ENCODE data around the gene SAP30L.
A peak's percentile ranks its signal among the peaks of the same experiment; 100 is the strongest.

SAP30L gene

GRCh38 chr5:154419236-154419635 is 26.6 kb upstream of the SAP30L start:
- no peak for DNase-seq (ENCODE audit: low spot score)

GRCh38 chr5:154421868-154422267 is 23.9 kb upstream of the SAP30L start:
- no peak for DNase-seq (ENCODE audit: low spot score)

- no peak for DNase-seq (ENCODE audit: low spot score)
These were observed 23.5 kb upstream of the SAP30L start for GRCh38 chr5:154422298-154422697.

- no peak for DNase-seq (ENCODE audit: low spot score)
These were observed 17.6 kb upstream of the SAP30L start for GRCh38 chr5:154428208-154428607.

DNA sequence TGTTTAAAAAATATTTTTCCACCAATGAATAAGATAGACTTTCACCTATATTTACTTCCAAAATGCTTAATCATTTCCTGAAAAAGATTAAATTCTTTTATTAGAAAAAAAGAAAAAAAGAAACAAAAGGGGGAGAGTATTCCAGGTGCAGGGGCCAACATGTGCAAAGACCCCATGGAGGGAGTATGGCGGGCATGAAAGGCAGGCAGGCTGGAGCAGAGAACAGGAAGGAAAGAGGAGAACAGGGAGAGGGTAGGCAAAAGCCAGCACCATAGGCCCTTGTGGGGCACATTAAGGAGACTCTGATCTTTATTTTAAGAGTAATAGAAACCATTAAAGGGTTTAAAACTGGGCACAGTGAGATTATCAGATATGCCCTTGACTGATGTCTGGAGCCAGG is 16.5 kb upstream of the SAP30L start:
- no peak for DNase-seq (ENCODE audit: low spot score)

DNA sequence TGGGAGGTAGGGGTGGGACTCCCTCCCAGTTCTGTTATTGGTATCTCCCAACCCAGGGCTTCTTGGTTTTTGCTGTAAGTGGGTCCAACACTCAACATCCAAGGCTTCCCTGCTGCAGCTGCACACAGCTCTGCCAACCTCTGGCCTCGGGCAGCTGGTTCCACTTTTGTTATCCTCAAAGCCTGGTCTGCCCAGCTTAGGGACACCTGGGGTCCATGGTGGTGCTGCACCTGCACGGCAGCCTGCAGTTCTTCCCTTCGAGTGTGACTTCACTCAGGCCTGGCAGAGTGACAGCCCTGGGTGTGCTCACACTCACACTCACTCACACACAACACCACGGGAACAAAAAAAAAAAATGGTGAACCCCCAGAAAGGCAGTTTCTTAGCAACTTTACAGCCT is 15.3 kb upstream of the SAP30L start:
- no peak for DNase-seq (ENCODE audit: low spot score)

- no peak for DNase-seq (ENCODE audit: low spot score)
These were observed 14.7 kb upstream of the SAP30L start for GRCh38 chr5:154430961-154431630.

- DNase-seq (ENCODE audit: low spot score): no peak
These were observed 10.6 kb upstream of the SAP30L start for GRCh38 chr5:154435226-154435625.

DNA sequence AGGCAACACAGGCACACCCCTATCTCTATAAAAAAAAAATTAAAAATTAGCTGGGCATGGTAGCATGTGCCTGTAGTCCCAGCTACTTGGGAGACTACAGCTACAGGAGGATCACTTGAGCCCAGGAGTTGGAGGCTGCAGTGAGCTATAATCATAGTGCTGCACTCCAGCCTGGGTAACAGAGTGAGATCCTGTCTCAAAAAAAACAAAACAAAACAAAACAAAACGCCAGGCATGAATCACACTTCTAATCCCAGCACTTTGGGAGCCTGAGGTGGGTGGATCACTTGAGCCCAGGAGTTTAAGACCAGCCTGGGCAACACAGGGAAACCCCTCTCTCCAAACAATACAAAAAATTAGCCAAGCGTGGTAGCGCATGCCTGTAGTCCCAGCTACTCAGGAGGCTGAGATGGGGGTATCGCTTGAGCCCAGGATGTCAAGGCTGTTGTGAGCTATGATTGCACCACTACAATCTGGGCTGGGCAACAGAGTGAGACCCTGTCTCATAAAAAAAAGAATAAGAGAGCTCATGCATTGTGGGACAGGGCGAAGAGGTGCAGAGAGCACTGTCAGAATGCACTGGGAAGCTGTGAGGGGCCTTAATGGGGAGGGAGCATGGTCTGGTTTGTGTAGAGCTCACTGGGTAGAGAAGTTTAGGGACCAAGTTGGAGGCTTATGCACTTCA is 8.4 kb upstream of the SAP30L start:
- no peak for DNase-seq (ENCODE audit: low spot score)

DNA sequence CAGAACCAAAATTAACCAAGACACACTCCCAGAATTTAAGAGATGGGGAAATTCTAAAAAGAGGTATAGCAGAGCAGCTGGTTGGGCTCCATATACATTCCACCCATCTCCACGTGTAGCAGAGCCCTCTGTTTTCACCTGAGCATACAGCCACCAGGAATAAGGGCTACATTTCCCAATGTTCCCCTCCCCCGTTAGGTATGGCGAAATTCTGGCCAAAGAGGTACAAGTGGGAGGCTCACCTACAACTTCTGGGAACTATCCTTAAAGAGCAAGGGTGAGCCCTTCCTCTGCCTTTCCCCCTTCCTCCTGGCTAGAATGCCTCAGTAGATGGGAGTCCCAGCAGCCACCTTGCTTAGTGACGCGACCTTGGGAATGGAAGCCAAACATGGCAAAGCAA is 5.3 kb upstream of the SAP30L start:
- no peak for DNase-seq (ENCODE audit: low spot score)

GRCh38 chr5:154442801-154443200 is 3.0 kb upstream of the SAP30L start:
- DNase-seq (ENCODE audit: low spot score): no peak

GRCh38 chr5:154444556-154445421 is 1.0 kb upstream of the SAP30L start:
- DNase-seq (ENCODE audit: low spot score): no peak

GRCh38 chr5:154446195-154447088 is 645 bp downstream of the SAP30L start:
- DNase-seq (ENCODE audit: low spot score): peak; percentile 78

DNA sequence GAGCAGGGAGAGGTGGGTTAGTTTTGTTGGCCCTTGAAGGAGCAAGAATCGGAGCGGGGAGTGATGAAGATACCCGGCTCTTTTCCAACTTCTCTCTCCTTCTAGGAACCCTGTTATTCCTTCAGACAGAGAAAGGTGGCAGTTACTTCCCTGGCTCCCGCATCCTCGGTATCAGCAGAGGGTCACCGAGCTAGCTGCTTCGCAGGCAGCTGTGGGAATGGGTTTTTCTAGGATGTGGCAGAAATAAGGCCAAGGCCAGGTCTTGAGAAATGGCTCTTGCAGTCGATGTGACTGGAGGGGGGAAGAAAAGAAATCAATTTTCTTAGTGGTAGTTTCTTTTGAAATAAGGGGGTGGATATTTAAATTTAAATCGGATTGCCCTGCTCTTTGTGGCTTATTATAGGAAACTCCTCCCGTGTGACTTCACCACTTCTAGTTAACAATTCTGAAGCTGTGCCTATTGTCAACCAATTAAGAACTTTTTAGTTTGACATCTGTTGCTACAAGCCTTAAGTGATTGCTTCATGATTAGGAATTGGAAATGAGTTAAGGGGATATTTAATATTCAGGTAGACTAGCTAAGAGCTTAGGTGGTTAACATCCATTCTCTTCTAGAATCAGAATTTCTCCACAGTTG is 1.4 kb downstream of the SAP30L start:
- DNase-seq (ENCODE audit: low spot score): no peak

GRCh38 chr5:154449786-154450185 is 4.0 kb downstream of the SAP30L start:
- no peak for DNase-seq (ENCODE audit: low spot score)

DNA sequence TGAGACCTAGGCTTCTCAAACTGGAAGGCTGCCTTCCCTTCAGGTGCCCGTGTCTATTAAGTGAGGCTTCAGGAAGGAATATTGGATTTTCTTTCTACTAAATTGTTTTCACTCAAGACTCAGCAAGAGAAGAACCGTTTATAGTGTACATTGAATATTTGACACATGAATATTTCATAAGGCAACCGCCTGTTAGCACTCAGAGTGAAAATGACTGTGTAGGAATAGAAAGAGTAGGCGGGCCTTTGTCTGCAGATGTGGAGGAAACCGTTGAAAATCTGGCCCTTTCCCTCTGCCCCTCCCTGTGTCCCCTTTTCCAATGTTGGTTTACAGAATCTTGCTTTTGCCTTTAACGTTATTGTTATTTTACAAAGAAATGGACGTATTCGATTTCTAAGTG is 6.2 kb downstream of the SAP30L start:
- no peak for DNase-seq (ENCODE audit: low spot score)

- no peak for DNase-seq (ENCODE audit: low spot score)
These were observed 9.8 kb downstream of the SAP30L start for GRCh38 chr5:154455585-154455984.

DNA sequence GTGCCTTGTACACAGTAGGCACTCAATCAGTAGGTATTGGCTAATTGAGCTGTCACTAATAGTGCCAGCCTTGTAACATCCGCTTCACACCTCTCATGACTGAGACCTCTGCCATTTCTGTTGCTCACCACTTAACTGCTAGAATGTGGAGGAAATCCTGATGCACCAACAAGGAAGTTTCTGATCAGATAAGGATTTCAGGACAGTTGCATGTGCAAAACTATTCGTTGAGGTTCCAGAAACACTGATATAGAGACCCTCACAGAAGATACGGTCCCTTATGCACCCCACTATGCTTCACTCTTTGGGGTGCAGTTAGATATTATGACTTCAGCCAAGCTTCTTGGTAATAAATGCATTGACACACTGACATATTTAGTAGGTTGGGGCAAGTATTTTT is 10.7 kb downstream of the SAP30L start:
- no peak for DNase-seq (ENCODE audit: low spot score)

- DNase-seq (ENCODE audit: low spot score): no peak
These were observed 13.2 kb downstream of the SAP30L start for GRCh38 chr5:154459015-154459414.

DNA sequence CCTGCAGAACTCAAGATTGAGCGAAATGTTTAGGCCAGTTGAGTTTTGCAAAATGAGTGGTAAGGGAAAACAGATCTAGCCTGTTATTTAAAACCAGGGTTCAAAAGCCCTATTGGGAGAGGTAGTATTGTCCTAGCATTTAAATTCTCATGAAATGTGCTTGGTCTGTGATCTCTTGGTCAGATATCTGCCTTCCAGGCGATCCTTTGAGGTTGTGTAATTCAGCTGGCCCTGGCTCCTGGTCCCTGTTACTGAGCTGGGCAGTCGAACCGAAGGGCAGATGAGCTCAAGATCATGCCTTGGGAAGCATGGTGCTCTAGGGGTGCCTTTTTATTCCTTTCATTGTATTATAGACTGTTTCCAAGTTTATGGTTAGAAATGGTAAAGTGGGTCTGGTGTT is 14.4 kb downstream of the SAP30L start:
- DNase-seq (ENCODE audit: low spot score): no peak

DNA sequence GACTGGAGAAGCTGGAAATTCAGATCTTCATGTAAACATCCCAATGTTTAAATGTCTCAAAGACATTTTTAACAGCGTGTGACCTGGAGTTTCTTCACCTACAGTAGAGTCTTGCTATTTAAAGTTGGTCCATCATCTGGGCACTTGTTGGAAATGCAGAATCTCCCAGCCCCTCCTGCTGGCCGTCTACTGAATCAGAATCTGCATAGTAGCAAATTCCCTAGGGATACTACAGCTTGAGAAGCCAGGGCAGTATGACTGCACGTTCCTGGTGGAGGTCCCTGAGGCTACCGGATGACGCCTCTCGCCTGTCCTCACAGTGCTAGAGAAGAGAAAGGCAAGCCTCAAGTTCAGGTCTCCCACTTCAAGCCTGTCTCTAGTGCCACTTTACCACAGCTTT is 15.7 kb downstream of the SAP30L start:
- DNase-seq (ENCODE audit: low spot score): no peak

DNA sequence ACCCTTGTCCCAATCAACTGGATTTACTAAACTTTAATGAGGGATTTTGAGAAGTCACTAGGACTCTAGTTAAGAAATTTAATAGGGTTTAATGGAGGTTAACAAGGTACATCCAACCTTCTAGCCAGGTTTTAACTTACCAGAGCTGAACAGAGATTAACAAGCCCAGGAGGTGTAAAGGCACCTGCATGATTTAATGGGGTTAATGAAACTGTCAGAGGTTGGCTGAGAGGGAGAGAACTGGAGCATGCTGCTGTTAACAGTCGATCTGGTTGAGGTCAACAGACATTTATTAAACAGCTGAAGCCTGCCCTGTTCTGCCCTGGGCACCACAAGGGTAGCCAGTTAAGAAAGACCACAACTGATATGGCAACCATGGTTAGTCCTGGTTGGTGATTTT is 18.6 kb downstream of the SAP30L start:
- DNase-seq (ENCODE audit: low spot score): no peak
